Measurements from ENCODE around the gene UBA7.
"Not testable (repeated sequence)": the region's sequence is repeated elsewhere in the genome, so short reads cannot be mapped to it uniquely, and the experiment has no call there.

GRCh38 chr3:49782277-49782676, 31.5 kb downstream of the UBA7 start:
- not testable (repeated sequence) for TF ChIP-seq SUZ12 (IDR thresholded peaks at IDR 0.05; ENCODE audit: extremely low read depth, insufficient read depth, insufficient read length); YY1 (IDR thresholded peaks at IDR 0.05; ENCODE audit: insufficient read depth, insufficient read length)
